Measurements from ENCODE around the gene LONP1.
"Not testable (repeated sequence)": the region's sequence is repeated elsewhere in the genome, so short reads cannot be mapped to it uniquely, and the experiment has no call there.

LONP1 gene

GRCh38 chr19:5707576-5708575, 12.1 kb downstream of the LONP1 start:
- DNase-seq = no peak

GRCh38 chr19:5706876-5707573, 12.9 kb downstream of the LONP1 start:
- DNase-seq = no peak

- no peak for DNase-seq
These were observed 14.4 kb downstream of the LONP1 start for GRCh38 chr19:5705552-5705951.

- DNase-seq = no peak
These were observed 15.8 kb downstream of the LONP1 start for GRCh38 chr19:5703819-5704818.

GRCh38 chr19:5702053-5702410, 17.9 kb downstream of the LONP1 start:
- DNase-seq = not testable (repeated sequence)

GRCh38 chr19:5700455-5701092, 19.4 kb downstream of the LONP1 start:
- no peak for DNase-seq

GRCh38 chr19:5698635-5699422, 21.1 kb downstream of the LONP1 start:
- no peak for DNase-seq

- no peak for DNase-seq
These were observed 21.9 kb downstream of the LONP1 start for GRCh38 chr19:5697890-5698634.

- DNase-seq = no peak
These were observed 22.7 kb downstream of the LONP1 start for GRCh38 chr19:5697022-5697889.

- DNase-seq = no peak
These were observed 23.5 kb downstream of the LONP1 start for GRCh38 chr19:5696196-5697021.

GRCh38 chr19:5695649-5696195, 24.2 kb downstream of the LONP1 start:
- no peak for DNase-seq

- no peak for DNase-seq
These were observed 24.8 kb downstream of the LONP1 start for GRCh38 chr19:5694956-5695648.

- no peak for DNase-seq
These were observed 25.6 kb downstream of the LONP1 start for GRCh38 chr19:5694167-5694955.

GRCh38 chr19:5693195-5694166, 26.5 kb downstream of the LONP1 start:
- no peak for DNase-seq

- no peak for DNase-seq
These were observed 27.2 kb downstream of the LONP1 start for GRCh38 chr19:5692723-5693194.

All from stimulated activated naive CD4-positive, alpha-beta T cell treated with Interleukin-2 at 50 U/mL for 16 hours (primary cell).